ENCODE data around the gene RASD1.

The RASD1 gene

GRCh38 chr17:17499402-17500145 lies 3.4 kb upstream of the RASD1 start:
- H3K9me3 ChIP-seq (replicated peaks in 1 of 2; ENCODE audit: control insufficient read depth in 2 of 2, insufficient read depth in 1 of 2, low read depth in 1 of 2, low read length in 2 of 2): peaks cover 2 to 7% of the 10 kb centered on the region in 2 donors
- H3K4ac ChIP-seq (ENCODE audit: low read length): no peak overlapping the region
- no peak overlapping the region for H2AK5ac ChIP-seq (ENCODE audit: low read depth, low read length)
- no peak overlapping the region for H3K4me3 ChIP-seq (ENCODE audit: low read length in 2 of 2)
- no peak overlapping the region for H2BK5ac ChIP-seq (ENCODE audit: low read length)
- H3K18ac ChIP-seq (ENCODE audit: low read length): no peak overlapping the region
- H4K8ac ChIP-seq (ENCODE audit: low read depth, low read length): no peak overlapping the region
- H4K91ac ChIP-seq (ENCODE audit: low read depth, low read length, poor library complexity): no peak overlapping the region
- H3K23ac ChIP-seq (ENCODE audit: low read depth, low read length, poor library complexity): no peak overlapping the region
- no peak overlapping the region for H2BK12ac ChIP-seq (ENCODE audit: low read length)
- WGBS, 2 donors (ENCODE audit: extremely low coverage in 2 of 2, insufficient read length in 2 of 2, insufficient replicate concordance in 1 of 2): no CpG with 5 or more reads among the region's 17 CpGs
- peaks cover 0 to 16% (median 7%) of the 10 kb centered on the region in 3 experiments for H3K27me3 ChIP-seq (ENCODE audit: control insufficient read depth in 3 of 3, insufficient read depth in 3 of 3, low read depth in 1 of 3, low read length in 3 of 3)
- no peak overlapping the region for H2BK120ac ChIP-seq (ENCODE audit: low read depth, low read length)
- H3K4me1 ChIP-seq (ENCODE audit: control insufficient read depth in 2 of 2, insufficient read depth in 1 of 2, low read depth in 1 of 2, low read length in 2 of 2): peaks cover 11 to 12% of the 10 kb centered on the region in 2 donors
- no peak for DNase-seq (ENCODE audit: low spot score)
- no peak overlapping the region for H3K27ac ChIP-seq (replicated peaks; ENCODE audit: low read length)
- H3K4me2 ChIP-seq (ENCODE audit: insufficient read depth, low read length, poor library complexity, severe bottlenecking): no peak overlapping the region
- H2AFZ ChIP-seq (ENCODE audit: low read length): no peak overlapping the region
- H3K9ac ChIP-seq (ENCODE audit: low read depth, low read length, poor library complexity): no peak overlapping the region
- no peaks in the 10 kb centered on the region for H3K36me3 ChIP-seq (replicated peaks in 1 of 2; ENCODE audit: control insufficient read depth in 2 of 2, insufficient read depth in 2 of 2, low read length in 2 of 2)
- H3K79me1 ChIP-seq (ENCODE audit: low read depth, low read length): no peaks in the 10 kb centered on the region
- no peak overlapping the region for H2BK15ac ChIP-seq (ENCODE audit: low read length)
- H3K14ac ChIP-seq (ENCODE audit: low read length): no peak overlapping the region

GRCh38 chr17:17498606-17499301 lies 2.6 kb upstream of the RASD1 start:
- Histone ChIP-seq H3K27me3 (ENCODE audit: control insufficient read depth in 3 of 3, insufficient read depth in 3 of 3, low read depth in 1 of 3, low read length in 3 of 3) (peaks cover 0 to 18% (median 7%) of the 10 kb centered on the region in 3 experiments), H3K4me1 (ENCODE audit: control insufficient read depth in 2 of 2, insufficient read depth in 1 of 2, low read depth in 1 of 2, low read length in 2 of 2) (peaks cover 4 to 16% of the 10 kb centered on the region in 2 donors), H3K4me3 (ENCODE audit: low read length in 2 of 2) (no peak overlapping the region), H2BK15ac (ENCODE audit: low read length) (no peak overlapping the region), H3K4ac (ENCODE audit: low read length) (no peak overlapping the region), H3K14ac (ENCODE audit: low read length) (no peak overlapping the region), H3K36me3 (replicated peaks in 1 of 2; ENCODE audit: control insufficient read depth in 2 of 2, insufficient read depth in 2 of 2, low read length in 2 of 2) (peaks cover 0 to 3% of the 10 kb centered on the region in 2 donors), H2BK5ac (ENCODE audit: low read length) (no peak overlapping the region), H4K91ac (ENCODE audit: low read depth, low read length, poor library complexity) (no peak overlapping the region), H2BK120ac (ENCODE audit: low read depth, low read length) (no peak overlapping the region), H3K23ac (ENCODE audit: low read depth, low read length, poor library complexity) (no peak overlapping the region), H2AFZ (ENCODE audit: low read length) (no peak overlapping the region), H3K9me3 (replicated peaks in 1 of 2; ENCODE audit: control insufficient read depth in 2 of 2, insufficient read depth in 1 of 2, low read depth in 1 of 2, low read length in 2 of 2) (peaks cover 2 to 7% of the 10 kb centered on the region in 2 donors), H3K4me2 (ENCODE audit: insufficient read depth, low read length, poor library complexity, severe bottlenecking) (no peak overlapping the region), H4K8ac (ENCODE audit: low read depth, low read length) (no peak overlapping the region), H3K27ac (replicated peaks; ENCODE audit: low read length) (no peak overlapping the region), H3K79me1 (ENCODE audit: low read depth, low read length) (no peaks in the 10 kb centered on the region), H2AK5ac (ENCODE audit: low read depth, low read length) (peak overlapping the region; percentile 94), H3K9ac (ENCODE audit: low read depth, low read length, poor library complexity) (no peak overlapping the region), H2BK12ac (ENCODE audit: low read length) (peak overlapping the region; percentile 11), H3K18ac (ENCODE audit: low read length) (no peak overlapping the region)
- DNase-seq (ENCODE audit: low spot score): no peak
- WGBS, 2 donors (ENCODE audit: extremely low coverage in 2 of 2, insufficient read length in 2 of 2, insufficient replicate concordance in 1 of 2): no CpG with 5 or more reads among the region's 16 CpGs

- Histone ChIP-seq H3K79me1 (ENCODE audit: low read depth, low read length) (no peaks in the 10 kb centered on the region), H2BK120ac (ENCODE audit: low read depth, low read length) (no peak overlapping the region), H3K23ac (ENCODE audit: low read depth, low read length, poor library complexity) (peak overlapping the region; percentile 22), H3K27me3 (ENCODE audit: control insufficient read depth in 3 of 3, insufficient read depth in 3 of 3, low read depth in 1 of 3, low read length in 3 of 3) (peaks cover 0 to 18% (median 7%) of the 10 kb centered on the region in 3 experiments), H3K9ac (ENCODE audit: low read depth, low read length, poor library complexity) (peak overlapping the region; percentile 60), H4K91ac (ENCODE audit: low read depth, low read length, poor library complexity) (no peak overlapping the region), H3K27ac (replicated peaks; ENCODE audit: low read length) (no peak overlapping the region), H3K36me3 (replicated peaks in 1 of 2; ENCODE audit: control insufficient read depth in 2 of 2, insufficient read depth in 2 of 2, low read length in 2 of 2) (peaks cover 0 to 3% of the 10 kb centered on the region in 2 donors), H3K4me1 (ENCODE audit: control insufficient read depth in 2 of 2, insufficient read depth in 1 of 2, low read depth in 1 of 2, low read length in 2 of 2) (peaks cover 2 to 21% of the 10 kb centered on the region in 2 donors), H3K9me3 (replicated peaks in 1 of 2; ENCODE audit: control insufficient read depth in 2 of 2, insufficient read depth in 1 of 2, low read depth in 1 of 2, low read length in 2 of 2) (peaks cover 2 to 7% of the 10 kb centered on the region in 2 donors), H3K4ac (ENCODE audit: low read length) (no peak overlapping the region), H2AFZ (ENCODE audit: low read length) (no peak overlapping the region), H4K8ac (ENCODE audit: low read depth, low read length) (peak overlapping the region; percentile 75), H3K4me2 (ENCODE audit: insufficient read depth, low read length, poor library complexity, severe bottlenecking) (no peak overlapping the region), H2BK5ac (ENCODE audit: low read length) (peak overlapping the region; percentile 15), H3K4me3 (ENCODE audit: low read length in 2 of 2) (no peak overlapping the region), H2BK15ac (ENCODE audit: low read length) (no peak overlapping the region), H3K18ac (ENCODE audit: low read length) (peak overlapping the region; percentile 8), H3K14ac (ENCODE audit: low read length) (no peak overlapping the region), H2AK5ac (ENCODE audit: low read depth, low read length) (peak overlapping the region; percentile 94), H2BK12ac (ENCODE audit: low read length) (peak overlapping the region; percentile 11)
- no CpG with 5 or more reads among the region's 10 CpGs for WGBS, 2 donors (ENCODE audit: extremely low coverage in 2 of 2, insufficient read length in 2 of 2, insufficient replicate concordance in 1 of 2)
- no peak for DNase-seq (ENCODE audit: low spot score)
Observed at GRCh38 chr17:17497845-17498520, 1.8 kb upstream of the RASD1 start.
